Mesothelial cell of epicardium (in vitro differentiated cells): ENCODE measurements around the gene POLDIP2. TPM values are rescaled to one million over a fixed set of nuclear protein-coding genes. Genes with fewer than 3 reads are reported as not detected.

Experiments used
- DNase-seq, 2 experiments: peaks; one replicate each; pipeline ENCODE4 v3.0.0; 2021; ENCODE audit warnings: low spot score in 2 of 2; ENCODE audit not compliant: unreplicated experiment in 2 of 2
- H3K27ac Mint-ChIP-seq: 2 replicates; pipeline ENCODE4 v1.8.0; 2021; ENCODE audit warnings: mixed read lengths
- H3K27me3 Mint-ChIP-seq: 2 replicates; pipeline ENCODE4 v1.8.0; 2021; ENCODE audit warnings: low read depth, mixed read lengths
- H3K36me3 Mint-ChIP-seq: 2 replicates; pipeline ENCODE4 v1.8.0; 2021; ENCODE audit warnings: mixed read lengths
- H3K4me1 Mint-ChIP-seq: 2 replicates; pipeline ENCODE4 v1.8.0; 2021; ENCODE audit warnings: mixed read lengths
- H3K4me3 Mint-ChIP-seq: 2 replicates; pipeline ENCODE4 v1.8.0; 2021; ENCODE audit warnings: mild to moderate bottlenecking, moderate library complexity, mixed read lengths
- H3K9me3 Mint-ChIP-seq: 2 replicates; pipeline ENCODE4 v1.8.0; 2021; ENCODE audit warnings: mixed read lengths
- total RNA-seq: library from RNA; stranded (reverse); gene quantifications from 3 replicates; pipeline ENCODE4 v1.2.1, GENCODE V29; 2021
- TF ChIP-seq, protein P1 (sequence below): fragments of 200-600 bp; sonication (generic); IDR thresholded peaks from one replicate; pipeline ENCODE4 v1.5.0; 2021; ENCODE audit warnings: antibody characterized with exemption; ENCODE audit not compliant: unreplicated experiment

Gene POLDIP2
- total RNA-seq, 1 donor from 2014 or later, result 60.9 TPM

DNA sequence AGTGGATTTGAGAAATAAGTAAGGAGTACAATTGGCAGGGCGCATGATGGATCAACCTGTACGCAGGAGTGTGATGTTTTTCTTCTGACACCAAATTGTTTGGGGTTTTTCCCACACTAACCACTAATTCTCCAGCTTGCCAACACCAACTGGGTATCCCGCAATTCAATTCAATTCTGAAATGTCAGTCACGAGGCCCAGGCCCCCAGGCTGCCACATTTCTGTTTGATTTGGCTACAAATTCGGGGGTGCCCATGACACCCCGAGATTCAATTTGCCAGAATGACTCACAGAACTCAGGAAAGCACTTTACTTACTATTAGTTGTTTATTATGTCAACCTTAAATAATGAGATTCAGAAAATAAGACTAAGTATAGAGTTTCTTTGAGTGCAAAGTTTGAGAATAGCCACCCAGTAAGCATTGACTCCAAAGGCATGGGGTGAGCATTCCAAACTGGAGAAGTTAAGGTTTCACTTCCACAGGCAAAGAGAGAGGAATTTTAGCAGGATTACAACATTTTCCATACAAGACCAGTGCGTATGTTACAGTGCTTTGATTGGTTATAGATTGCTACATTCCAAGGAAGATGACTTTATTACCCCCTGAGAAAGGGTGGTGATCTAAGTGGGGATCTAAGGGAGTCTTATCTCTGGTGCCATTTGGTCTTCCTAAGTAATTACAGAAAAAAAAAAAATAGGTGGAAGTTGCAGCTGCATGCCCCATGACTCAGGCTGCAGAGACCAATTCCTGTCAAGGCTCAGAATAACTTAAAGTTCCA, 37.2 kb upstream of the POLDIP2 start:
- Mint-ChIP-seq H3K27me3 (no peaks in the 10 kb centered on the region), H3K4me3 (no peak overlapping the region), H3K4me1 (no peaks in the 10 kb centered on the region), H3K27ac (no peak overlapping the region), H3K36me3 (peaks cover 16% of the 10 kb centered on the region), H3K9me3 (no peaks in the 10 kb centered on the region)
- TF ChIP-seq, protein P1, sequence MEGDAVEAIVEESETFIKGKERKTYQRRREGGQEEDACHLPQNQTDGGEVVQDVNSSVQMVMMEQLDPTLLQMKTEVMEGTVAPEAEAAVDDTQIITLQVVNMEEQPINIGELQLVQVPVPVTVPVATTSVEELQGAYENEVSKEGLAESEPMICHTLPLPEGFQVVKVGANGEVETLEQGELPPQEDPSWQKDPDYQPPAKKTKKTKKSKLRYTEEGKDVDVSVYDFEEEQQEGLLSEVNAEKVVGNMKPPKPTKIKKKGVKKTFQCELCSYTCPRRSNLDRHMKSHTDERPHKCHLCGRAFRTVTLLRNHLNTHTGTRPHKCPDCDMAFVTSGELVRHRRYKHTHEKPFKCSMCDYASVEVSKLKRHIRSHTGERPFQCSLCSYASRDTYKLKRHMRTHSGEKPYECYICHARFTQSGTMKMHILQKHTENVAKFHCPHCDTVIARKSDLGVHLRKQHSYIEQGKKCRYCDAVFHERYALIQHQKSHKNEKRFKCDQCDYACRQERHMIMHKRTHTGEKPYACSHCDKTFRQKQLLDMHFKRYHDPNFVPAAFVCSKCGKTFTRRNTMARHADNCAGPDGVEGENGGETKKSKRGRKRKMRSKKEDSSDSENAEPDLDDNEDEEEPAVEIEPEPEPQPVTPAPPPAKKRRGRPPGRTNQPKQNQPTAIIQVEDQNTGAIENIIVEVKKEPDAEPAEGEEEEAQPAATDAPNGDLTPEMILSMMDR, result no peak
- no peak for DNase-seq

DNA sequence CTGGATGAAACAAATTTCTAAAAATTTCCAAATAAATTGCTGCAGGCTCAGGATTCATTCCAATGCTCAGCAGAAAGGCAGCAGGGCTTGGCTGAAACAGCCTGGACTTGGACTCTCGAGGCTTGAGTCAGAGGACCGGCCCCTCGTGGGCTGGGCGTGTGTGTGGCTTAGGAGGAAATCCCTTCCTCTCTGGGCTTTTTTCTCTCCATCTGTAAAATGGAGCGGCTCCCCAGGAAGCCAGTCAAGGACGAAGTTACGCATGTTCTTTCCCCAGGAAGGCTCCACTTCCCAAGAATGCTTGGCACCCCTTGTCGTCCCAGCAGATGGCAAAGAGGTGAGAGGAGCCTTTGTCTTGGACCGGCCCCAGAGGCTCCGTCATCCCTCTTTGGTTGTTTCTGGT, 35.2 kb upstream of the POLDIP2 start:
- H3K27ac Mint-ChIP-seq, result no peak overlapping the region
- H3K9me3 Mint-ChIP-seq, result no peaks in the 10 kb centered on the region
- peaks cover 15% of the 10 kb centered on the region for H3K36me3 Mint-ChIP-seq
- no peak overlapping the region for H3K4me3 Mint-ChIP-seq
- TF ChIP-seq, protein P1, result no peak
- H3K4me1 Mint-ChIP-seq, result no peaks in the 10 kb centered on the region
- no peak for DNase-seq
- H3K27me3 Mint-ChIP-seq, result no peaks in the 10 kb centered on the region

GRCh38 chr17:28391401-28391800, 34.1 kb upstream of the POLDIP2 start:
- Mint-ChIP-seq H3K4me1 (no peaks in the 10 kb centered on the region), H3K27ac (no peak overlapping the region), H3K4me3 (no peak overlapping the region), H3K9me3 (no peaks in the 10 kb centered on the region), H3K36me3 (peaks cover 15% of the 10 kb centered on the region), H3K27me3 (no peaks in the 10 kb centered on the region)
- TF ChIP-seq, protein P1, result no peak
- DNase-seq, result no peak

DNA sequence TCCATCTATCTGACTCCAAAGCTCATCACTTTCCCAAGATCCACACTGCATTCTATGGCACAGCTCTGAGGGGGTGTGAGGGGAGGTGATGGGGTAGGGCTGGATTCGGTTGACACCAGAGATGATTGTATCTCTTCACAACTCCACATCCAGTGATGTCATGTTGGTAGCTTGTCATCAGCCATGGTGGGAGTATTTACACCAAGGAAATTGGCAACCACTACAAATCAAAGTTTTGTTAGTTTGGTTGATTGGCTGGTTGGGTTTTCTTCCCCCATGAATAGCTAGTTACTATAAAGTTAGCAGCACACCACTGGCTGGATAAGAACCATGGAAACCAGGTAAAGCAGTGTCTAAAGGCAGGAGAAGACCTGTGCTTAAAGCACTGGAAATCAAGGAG, 33.7 kb upstream of the POLDIP2 start:
- H3K27ac Mint-ChIP-seq, result no peak overlapping the region
- no peaks in the 10 kb centered on the region for H3K4me1 Mint-ChIP-seq
- no peaks in the 10 kb centered on the region for H3K27me3 Mint-ChIP-seq
- H3K9me3 Mint-ChIP-seq, result no peaks in the 10 kb centered on the region
- TF ChIP-seq, protein P1, result no peak
- no peak for DNase-seq
- H3K4me3 Mint-ChIP-seq, result no peak overlapping the region
- peaks cover 15% of the 10 kb centered on the region for H3K36me3 Mint-ChIP-seq

GRCh38 chr17:28390563-28390962, 33.2 kb upstream of the POLDIP2 start:
- DNase-seq, result no peak
- H3K4me3 Mint-ChIP-seq, result no peak overlapping the region
- H3K36me3 Mint-ChIP-seq, result peaks cover 15% of the 10 kb centered on the region
- H3K9me3 Mint-ChIP-seq, result no peaks in the 10 kb centered on the region
- TF ChIP-seq, protein P1, result no peak
- no peaks in the 10 kb centered on the region for H3K4me1 Mint-ChIP-seq
- no peak overlapping the region for H3K27ac Mint-ChIP-seq
- peaks cover 2% of the 10 kb centered on the region for H3K27me3 Mint-ChIP-seq
